NCI-H69 (cell line): ENCODE data around the gene ARPC5L.
"Not testable (repeated sequence)": the region's sequence is repeated elsewhere in the genome, so short reads cannot be mapped to it uniquely, and the experiment has no call there.

Experiments used
- DNase-seq: peaks from one replicate; lab custom pipeline; 2025; lab: John Stamatoyannopoulos, UW

Gene ARPC5L

DNA sequence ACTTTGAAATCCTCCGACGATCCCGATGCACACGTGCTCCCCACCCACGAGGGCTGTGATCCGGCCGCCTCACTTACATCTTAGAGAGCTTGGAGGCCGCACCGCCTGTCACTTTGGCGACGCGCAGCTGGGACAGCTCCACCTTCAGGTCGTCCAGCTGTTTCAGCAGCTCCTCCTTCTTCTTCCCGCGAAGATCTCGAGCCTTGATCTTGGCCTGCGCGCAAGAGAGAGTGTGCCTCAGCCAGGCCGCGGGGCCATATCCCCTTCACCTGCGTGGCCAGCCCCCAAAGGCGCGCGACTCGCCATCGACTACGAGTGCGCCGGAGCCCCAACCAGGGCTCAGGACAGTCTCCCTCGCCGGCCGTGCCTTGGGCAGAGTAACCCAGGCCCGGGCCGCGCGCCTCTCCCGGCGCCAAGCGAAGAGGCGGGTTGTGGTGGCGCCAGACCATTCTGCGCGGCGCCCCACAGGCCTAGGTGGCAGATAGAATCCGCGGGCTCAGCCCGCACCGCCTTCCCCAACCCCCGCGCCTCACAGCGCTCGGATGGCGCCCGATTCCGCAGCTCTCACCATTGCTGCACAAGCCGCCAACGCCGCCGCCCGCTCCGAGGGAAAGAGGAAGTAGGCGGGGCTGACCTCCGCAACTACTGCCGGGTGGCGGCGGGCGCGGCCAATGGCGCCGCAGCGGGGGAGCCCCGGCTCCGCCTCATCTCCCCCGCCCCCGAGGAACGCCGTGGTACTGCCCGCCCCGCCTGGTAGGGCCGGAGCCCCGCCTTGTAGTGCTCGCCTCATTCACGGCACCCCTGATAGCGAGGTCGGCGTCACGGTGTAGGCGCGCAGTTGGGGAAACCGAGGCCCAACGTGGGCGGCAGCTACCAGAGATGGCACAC lies at the start of gene ARPC5L, which contains the start of gene RPL35:
ARPC5L (plus strand) TSS at position 789 of the 888 bp plus-strand sequence. CDS start 7,161 bp downstream, outside the sequence.
RPL35 (minus strand) TSS at position 616 of the 888 bp plus-strand sequence; CDS start at position 571, 45 bp downstream.
- DNase-seq: peak; percentile 99

DNA sequence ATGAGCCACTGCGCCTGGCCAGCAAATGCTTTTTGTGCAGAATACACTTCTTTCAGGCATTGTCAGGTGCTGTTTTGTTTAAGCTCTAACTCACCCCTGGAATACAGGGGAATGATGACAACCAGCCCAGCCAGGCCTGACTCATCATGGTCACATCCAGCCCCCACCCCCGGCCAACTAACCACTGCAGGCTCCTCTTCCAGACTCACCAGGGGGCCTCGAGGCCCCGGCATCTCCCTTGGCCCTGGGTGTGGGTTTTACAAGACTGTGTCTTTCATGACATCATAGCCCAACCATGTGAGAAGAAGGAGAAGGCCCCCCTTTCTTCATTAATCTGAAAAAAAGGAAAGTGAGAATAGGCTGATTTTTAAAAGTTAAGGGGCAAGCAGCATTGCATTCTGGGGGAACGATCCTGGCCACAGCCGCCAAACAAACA lies 49.5 kb upstream of the ARPC5L start:
- peak; percentile 47 for DNase-seq

DNA sequence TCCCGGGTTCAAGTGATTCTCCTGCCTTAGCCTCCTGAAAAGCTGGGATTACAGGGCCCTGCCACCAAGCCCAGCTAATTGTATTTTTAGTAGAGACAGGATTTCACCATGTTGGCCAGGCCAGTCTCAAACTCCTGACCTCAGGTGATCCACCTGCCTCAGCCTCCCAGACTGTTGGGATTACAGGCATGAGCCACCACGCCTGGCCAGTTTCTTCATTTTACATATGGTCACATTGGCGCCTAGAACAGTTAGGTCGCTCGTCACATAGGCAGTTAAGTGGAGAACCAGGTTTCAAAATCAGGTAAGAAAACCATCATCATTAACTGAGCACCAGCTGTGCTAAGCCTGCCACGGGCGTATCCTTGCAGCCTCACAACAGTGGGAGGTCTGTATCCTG lies 48.9 kb upstream of the ARPC5L start:
- DNase-seq: peak; percentile 81

DNA sequence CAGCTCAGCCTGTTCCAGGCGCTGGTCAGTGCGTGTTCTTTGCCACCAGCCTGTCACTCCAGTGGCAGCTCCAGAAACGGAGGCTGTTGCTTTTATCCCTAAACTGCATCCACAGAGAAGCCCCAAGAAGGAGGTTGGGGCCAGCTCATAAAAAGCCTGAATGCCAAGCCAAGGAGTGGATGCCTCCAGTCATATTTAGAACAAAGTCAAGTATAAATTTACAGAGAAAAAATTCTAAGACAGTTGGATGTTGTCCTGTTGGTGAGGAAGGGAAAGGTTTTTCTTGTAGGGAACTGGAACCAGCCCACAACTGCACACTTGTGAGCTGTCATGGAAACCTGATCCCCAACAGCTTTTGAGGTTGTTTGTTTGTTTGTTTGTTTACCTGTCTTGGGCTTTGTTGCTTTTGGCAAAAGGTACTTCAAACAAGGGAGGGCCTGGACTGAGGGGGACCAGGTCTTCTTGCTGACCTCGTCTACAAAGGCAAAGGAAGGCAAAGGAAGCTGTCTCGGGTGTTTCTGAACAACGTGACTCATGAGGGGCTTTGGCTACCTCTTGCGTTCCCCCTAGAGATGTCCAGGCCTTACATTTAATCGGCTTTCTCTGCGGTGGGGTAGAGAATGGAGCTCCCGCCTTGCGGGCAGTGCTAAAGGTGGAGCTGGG lies 48.3 kb upstream of the ARPC5L start:
- no peak for DNase-seq

DNA sequence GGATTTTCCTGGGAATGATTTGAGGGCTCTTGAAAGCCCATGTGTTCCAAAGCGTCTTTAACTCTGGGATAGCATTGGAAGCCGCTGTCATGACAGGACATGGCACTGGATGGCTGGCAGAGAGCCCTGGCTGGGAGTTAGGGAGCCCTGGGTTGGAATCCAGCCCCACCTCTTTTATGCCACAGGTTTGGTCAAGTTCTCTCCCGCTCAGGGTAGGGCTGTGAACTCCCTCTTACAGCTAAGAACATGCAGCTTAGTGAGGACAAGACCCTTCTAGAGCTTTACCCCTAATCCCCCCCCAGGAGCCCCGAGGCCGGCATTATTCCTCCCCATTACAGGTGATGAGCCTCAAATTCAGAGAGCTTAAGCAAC lies 47.8 kb upstream of the ARPC5L start:
- DNase-seq: no peak

DNA sequence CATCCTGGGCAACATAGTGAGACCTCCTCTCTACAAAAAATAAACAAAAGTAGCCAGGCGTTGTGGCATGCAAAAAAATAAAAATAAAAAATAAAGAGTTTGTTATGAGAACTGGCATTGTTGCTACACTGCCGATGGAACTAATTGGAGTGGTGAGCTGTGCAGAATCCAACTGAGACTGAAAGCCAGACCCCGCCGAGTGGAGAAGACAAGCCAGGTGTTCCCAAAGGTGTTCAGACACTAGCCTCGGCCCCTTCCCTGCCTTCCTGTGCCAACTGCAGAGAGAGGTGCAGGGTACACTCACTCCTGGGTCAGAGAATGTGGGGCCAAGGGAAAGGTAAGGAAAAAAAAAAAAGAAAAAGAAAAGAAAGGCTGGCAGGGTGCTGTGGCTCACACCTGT lies 46.3 kb upstream of the ARPC5L start:
- DNase-seq: no peak

GRCh38 chr9:124818431-124819281 lies 43.3 kb upstream of the ARPC5L start:
- peak; percentile 56 for DNase-seq

DNA sequence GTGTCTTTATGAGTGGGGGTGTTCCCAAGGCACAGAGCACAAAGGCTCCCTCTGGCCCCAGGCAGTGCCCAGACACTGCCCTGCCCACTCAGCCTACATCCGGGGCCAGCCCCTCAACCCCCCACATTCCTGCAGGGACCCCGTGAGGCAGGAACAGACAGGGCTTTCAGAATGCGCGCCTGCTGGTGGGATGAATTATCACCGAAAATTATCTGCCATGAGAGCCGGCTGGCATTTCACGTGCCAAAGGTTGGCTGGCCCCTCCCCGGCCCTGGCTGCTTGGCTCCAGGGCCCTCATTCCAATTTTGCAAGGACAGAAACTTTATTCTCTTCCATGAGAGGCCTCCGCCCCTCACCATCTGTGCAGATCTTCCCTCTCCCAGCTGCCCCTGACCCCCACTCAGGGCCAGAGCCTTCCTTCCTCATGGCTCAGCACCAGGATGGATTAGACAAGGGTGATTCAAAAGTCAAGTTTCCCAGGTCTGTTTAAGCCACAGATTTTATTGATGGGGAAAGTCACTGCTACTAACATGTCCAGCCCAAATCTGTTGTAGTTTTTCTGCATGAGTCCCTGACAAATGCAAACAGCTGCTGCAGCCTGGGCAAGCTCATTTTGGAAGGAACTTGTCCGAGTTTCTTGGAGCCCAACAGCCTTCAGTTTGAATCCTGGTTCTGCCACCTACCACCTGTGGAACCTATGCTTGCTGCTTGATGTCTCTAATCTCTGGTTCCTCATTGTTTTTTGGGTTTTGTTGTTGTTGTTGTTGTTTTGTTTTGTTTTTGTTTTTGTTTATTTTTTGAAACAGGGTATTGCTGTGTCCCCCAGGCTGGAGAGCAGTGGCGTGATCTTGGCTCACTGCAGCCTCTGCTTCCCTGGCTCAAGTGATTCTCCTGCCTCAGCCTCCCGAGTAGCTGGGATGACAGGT lies 41.0 kb upstream of the ARPC5L start:
- DNase-seq: peak; percentile 82

DNA sequence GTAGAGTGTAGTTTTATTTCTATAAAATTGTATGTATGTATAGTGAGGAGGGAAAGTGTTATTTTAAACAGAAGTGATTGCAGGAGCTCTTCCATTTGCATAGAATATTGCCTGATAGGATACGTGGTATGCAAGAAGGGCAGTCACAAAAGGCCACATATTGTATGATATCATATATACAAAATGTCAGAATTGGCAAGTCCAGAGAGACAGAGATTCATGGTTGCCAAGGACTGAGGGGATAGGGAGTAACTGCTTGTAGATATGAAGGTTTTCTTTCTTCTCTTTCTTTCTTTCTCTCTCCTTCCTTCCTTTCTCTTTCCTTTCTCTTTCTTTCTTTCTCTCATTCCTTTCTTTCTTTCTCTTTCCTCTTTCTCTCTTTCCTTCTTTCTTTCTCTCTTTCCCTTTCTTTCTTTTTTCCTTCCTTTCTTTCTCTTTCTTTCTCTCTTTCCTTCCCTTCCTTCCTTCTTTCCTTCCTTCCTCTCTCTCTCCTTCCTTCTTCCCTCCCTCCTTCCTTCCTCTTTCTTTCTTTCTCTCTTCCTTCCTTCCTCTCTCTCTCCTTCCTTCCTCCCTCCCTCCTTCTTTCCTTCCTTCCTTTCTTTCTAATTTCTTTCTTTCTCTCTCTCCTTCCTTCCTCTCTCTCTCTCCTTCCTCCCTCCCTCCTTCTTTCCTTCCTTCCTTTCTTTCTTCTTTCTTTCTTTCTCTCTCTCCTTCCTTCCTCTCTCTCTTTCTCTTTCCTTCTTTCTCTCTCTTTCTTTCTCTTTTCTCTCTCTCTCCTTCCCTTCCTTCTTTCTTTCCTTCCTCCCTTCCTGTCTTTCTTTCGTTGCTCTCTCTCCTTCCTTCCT lies 33.2 kb upstream of the ARPC5L start:
- no peak for DNase-seq

DNA sequence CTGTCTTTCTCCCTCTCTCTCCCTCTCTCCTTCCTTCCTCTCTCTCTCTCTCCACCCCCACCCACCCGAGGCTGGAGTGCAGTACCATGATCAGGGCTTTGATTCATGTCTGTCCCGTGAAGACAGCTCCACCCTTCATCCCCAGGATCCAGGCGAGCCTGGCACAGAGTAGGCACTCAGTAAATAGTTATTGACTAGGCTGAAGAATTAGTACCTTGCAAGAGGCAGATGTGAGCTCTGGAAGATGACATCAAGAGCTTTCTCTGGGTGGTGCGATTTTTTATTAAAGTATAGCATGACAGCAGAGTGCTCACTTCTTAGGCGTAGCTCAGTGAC lies 32.6 kb upstream of the ARPC5L start:
- peak; percentile 15 for DNase-seq

DNA sequence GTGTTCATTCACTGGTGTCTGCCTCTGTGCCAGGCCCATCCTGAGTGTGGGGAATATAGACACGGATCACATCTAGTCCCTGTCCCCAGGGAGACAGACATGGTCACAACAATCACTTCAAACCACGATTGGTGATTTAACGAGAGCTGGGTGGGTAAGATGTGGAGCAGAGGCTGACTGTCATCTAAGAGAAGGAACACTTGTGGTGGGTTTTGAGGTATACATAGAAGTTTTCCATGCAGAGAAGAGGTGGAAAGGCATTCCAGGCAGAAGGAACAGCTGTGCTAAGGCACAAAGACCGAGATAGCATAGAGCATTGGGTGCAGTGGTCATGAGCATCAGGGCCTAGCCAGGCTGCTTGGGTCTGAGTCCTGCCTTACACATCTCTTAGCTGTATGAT lies 31.3 kb upstream of the ARPC5L start:
- no peak for DNase-seq

DNA sequence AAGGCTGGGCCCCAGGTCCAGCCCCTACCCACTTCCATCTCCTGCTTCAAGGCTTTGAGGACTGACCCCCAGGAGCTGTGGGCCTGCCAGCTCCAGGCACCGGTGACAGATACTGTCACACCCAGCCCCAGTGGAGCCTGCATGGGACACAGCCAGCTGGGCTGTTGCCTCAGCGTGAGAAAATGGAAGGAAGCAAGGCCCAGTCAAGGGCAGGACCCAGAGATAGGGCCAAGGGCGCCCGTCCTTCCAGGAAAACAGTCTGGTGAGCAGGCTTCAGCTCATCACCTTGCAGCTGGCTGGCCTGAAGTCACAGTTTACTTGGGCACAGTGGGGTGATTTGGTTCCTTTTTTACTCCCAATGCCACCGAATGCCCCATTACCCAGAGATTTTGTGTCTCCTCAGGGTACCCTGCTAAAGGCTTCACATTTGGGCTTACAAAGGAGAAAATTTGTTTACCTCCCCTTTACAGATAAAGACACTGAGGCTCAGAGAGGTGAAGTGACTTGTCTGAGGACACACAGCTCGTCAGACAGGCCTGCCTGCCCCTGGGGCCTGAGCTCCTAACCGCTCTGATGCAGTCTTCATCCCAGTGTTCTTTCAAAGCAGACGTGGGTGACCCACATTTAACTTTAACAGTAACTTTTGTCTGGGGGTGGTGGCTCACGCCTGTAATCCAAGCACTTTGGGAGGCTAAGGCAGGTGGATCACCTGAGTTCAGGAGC lies 30.1 kb upstream of the ARPC5L start:
- DNase-seq: no peak

DNA sequence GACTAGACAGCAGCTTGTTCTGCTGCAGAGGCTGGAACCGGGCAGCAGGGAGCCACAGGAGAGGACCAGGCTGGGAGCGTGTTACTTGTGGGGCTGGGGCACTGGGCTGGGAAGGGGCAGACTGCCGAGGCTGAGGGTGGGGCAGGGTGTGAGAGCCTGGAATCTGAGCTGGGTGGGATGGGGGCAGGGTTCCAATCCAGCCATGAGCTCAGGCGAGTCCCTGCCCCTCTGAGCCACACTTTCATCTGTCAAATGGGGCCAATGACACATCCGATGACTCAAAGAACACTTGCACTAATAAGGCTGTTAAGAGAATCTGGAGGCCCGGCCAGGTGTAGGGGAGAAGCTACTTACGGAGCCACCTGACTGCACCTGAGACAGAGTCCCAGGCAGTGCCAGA lies 27.3 kb upstream of the ARPC5L start:
- peak; percentile 77 for DNase-seq

DNA sequence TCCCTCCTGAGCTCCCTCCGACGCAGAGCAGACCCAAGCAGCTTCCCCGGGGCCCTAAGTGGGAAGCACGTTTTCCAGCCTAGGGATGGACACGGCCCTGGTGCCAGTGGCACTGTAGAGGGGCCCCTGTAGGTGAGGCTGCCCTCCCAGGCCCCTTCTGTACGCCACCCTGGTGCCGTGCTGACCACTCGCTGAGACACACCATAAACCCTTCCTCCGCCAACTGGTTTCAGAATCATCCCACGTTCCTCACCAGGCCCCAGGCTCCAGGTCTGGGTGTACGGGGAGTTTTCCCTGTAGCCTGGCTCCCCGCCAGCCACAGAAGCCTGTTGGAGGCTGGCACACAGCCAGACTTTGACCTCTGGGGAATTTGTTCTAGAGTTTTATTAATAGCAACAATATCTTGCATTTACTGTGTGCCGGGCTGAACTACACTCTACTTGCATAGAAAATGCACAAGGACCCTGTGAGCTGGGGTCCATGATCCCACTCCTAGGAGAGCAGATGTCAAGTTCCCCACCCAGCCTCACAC lies 26.8 kb upstream of the ARPC5L start:
- peak; percentile 94 for DNase-seq

DNA sequence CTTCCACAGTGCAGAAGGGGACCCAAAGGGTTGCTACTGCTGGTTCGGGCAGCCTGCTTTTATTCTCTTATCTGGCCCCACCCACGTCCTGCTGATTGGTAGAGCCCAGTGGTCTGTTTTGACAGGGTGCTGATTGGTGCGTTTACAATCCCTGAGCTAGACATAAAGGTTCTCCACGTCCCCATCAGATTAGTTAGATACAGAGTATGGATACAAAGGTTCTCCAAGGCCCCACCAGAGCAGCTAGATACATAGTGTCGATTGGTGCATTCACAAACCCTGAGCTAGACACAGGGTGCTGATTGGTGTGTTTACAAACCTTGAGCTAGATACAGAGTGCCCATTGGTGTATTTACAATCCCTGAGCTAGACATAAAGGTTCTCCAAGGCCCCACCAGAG lies 23.8 kb upstream of the ARPC5L start:
- DNase-seq: not testable (repeated sequence)

DNA sequence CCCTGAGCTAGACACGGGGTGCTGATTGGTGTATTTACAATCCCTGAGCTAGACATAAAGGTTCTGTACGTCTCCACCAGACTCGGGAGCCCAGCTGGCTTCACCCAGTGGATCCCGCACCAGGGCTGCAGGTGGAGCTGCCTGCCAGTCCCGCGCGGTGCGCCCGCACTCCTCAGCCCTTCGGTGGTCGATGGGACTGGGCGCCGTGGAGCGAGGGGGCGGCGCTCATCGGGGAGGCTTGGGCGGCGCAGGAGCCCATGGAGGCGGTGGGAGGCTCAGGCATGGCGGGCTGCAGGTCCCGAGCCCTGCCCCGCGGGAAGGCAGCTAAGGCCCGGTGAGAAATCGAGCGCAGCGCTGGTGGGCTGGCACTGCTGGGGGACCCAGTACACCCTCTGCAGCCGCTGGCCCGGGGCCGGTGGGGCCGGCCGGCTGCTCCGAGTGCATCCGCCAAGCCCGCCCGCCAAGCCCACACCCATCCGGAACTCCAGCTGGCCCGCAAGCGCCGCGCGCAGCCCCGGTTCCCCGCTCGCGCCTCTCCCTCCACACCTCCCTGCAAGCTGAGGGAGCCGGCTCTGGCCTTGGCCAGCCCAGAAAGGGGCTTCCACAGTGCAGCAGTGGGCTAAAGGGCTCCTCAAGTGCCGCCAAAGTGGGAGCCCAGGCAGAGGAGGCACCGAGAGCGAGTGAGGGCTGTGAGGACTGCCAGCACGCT lies 23.2 kb upstream of the ARPC5L start:
- not testable (repeated sequence) for DNase-seq

- peak; percentile 89 for DNase-seq
Measured at GRCh38 chr9:124839612-124840299, 22.2 kb upstream of the ARPC5L start.

GRCh38 chr9:124840300-124840833 lies 21.6 kb upstream of the ARPC5L start:
- no peak for DNase-seq
